Effector CD8-positive, alpha-beta T cell (primary cell): ENCODE measurements around the gene NKTR.
A peak's percentile ranks its signal among the peaks of the same experiment; 100 is the strongest.
"Not testable (repeated sequence)": the region's sequence is repeated elsewhere in the genome, so short reads cannot be mapped to it uniquely, and the experiment has no call there.

Experiments
- DNase-seq: peaks from one replicate; lab custom pipeline; 2025; lab: John Stamatoyannopoulos, UW

The NKTR gene

DNA sequence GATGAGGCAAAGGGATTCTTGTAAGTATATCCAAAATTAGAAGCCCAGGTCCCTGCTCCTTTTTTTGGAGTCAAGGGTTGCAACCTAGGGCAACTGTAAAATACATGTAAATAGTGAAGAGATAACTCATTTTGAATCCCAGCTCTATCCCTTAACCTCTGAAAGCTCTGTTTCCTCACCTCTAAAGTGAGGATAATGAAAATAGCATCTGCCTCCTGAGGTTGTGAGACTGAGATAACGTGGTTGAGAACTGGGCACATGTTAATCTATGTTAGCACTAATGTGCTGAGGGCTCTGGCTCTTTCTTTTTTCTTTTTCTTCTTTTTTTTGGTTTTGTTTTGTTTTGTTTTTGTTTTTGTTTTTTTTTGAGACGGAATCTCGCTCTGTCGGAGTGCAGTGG lies 4.8 kb upstream of the NKTR start:
- no peak for DNase-seq

DNA sequence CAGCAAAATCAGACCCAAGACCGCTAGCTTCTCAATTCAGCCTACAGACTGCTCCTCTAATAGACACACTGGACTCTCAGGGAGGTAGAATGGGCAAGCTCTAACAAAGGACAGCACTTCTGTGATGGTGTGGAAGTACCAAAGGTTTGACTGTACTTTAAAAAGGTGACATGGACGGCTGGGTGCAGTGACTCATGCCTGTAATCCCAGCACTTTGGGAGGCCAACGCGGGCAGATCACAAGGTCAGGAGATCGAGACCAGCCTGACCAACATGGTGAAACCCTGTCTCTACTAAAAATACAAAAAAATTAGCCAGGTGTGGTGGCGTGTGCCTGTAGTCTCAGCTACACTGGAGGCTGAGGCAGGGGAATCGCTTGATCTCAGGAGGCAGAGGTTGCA lies 3.4 kb upstream of the NKTR start:
- not testable (repeated sequence) for DNase-seq

DNA sequence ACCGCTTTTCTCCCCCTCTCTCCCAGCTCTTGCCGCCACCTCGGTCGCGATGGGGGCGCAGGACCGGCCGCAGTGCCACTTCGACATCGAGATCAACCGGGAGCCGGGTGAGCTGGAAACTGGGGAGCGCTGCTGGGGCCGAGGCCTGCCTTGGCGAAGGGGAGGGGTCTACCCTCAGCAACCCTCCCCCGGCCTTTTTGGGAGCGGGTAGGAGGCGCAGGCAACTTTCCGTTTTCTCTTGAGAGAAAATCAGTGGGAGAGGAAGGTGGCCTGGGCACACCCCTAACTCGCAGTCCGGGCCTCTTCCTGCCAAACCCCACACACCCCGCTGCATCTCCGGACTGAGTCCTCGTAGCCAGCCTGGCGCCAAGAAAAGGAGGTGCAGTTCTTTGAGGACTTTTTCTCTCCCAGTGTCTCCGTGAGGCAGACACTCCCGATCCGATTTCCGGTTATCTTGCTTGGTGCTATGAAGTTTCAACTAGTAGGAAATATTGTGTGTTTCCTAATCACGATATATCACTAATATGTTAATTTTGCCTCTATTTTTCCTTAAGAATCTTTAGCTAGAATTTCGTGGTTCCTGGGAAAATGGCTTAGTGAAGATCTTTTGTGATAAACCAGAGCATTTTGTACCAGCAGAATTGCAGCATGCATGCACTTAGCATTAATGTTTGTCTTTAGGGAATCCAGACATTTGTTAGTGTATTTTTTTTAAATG lies 631 bp downstream of the NKTR start:
- peak; percentile 54 for DNase-seq

DNA sequence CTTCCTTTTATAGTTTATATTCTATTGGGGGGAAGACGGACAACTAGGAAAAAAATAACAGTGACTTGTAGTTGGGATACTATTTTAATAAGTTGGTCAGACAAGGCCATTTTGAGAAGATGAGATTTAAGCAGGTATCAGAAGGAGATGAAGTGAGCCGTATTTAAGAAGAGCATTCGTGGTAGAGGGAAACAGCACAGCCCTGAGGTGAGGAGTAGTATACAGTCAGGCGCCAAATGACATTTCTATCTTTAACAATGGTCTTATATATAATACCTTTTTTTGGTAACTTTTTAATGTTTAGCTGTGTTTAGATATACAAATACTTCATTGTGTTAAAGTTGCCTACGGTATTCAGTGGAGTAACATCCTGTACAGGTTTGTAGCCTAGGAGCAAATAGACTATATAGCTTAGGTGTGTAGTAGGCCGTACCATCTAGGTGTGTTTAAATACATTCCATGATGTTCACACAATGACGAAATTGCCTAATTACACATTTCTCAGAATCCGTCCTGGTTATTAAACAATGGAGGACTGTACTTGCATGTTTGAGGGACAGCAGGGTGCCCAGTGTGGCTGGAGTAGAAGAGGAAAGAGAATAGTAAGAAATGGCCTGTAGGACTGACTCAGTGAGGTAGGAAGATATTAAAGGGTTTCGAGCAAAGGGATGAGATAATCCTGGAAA lies 1.6 kb downstream of the NKTR start:
- DNase-seq, result no peak

DNA sequence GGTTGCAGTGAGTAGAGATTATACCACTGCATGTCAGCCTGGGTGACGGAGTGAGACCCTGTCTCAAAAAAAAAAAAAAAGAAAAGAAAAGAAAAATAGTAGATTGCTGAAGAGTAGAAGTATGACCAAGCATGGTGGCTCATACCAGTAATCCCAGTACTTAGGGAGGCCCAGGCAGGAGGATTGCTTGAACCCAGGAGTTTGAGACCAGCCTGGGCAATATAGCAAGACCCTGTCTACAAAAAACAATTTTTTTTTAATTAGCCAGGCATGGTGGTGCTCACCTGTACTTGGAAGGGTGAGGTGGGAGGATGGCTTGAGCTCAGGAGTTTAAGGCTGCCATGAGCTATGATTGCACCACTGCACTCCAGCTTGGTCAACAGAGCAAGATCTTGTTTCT lies 2.5 kb downstream of the NKTR start:
- DNase-seq, result no peak

DNA sequence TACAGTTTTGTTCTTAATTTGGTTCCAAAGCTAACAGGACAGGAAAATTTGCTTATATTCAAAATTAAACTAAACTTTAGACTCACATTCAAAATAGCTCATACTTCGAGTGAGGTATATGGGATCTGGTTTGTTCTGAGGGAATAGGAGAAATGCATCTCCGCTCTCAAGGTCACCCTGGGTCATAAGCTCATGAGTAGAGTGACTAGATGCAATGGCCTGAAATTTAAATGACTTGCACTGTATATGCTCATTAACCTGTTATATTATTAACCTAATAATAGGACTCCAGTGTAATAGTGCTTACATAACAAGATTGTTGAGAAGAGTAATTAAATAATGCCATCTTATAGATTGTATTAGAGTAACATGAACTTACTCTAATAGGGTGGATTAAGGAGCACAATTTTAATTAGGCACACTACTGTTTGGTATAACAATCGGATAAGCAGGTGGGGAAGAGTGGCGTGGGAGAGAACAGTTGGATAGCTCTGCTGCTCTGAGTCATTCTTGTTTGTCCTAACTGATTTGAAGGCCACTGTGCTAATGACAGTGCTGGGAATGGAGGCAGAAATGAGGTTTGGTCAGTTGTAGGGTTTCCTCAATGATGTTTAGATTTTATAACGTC lies 5.2 kb downstream of the NKTR start:
- no peak for DNase-seq

DNA sequence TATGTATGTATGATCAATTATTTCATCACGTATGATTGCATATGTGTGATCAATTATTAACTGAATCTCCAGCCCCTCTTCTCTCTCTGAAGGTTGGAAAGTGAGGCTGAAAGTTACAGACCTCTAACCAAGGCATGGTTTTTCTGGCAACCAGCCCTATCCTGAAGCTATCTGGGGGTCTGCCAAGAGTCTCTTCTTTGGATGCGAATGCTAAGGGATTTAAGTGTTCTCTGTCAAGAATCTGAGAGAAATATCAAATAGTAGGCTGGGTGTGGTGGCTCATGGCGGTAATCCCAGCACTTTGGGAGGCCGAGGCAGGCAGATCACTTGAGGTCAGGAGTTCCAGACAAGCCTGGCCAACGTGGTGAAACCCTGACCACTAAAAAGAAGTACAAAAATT lies 8.1 kb downstream of the NKTR start:
- DNase-seq, result no peak

DNA sequence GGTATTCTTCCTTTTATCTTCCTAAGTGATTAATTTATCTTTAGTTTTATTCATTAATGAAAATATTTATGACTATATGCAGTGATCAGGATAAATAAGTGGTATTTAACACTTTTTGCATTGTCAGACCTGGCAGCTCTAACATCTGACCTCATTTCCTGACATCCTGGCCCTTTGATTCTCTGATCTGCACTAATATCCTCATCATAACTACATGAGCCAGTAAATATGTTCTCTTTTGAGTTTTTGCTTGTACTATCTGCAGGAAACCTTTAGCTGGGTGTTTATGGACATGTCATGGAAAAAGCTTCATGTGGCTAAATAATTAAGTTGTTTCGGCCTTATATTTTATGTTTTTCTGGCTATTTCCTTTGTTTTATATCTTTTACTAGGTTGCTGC lies 10.5 kb downstream of the NKTR start:
- DNase-seq, result no peak

DNA sequence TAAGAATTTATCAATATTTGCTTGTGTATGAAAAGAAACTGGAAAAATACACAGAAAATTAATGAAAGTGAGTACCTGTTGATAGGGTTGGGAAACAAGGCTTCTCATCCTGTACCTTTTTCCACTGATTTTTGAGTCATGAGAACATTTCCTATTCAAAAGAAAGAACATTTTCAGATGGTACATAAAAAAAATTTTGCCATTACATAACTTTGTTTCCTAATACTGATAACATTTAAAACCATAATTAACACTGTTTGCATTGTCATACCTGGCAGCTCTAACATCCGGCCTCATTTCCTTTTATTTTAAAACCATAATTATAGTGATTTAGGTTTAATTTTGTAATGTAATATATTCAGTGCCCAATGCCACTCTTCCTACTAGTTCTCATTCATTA lies 11.7 kb downstream of the NKTR start:
- no peak for DNase-seq

DNA sequence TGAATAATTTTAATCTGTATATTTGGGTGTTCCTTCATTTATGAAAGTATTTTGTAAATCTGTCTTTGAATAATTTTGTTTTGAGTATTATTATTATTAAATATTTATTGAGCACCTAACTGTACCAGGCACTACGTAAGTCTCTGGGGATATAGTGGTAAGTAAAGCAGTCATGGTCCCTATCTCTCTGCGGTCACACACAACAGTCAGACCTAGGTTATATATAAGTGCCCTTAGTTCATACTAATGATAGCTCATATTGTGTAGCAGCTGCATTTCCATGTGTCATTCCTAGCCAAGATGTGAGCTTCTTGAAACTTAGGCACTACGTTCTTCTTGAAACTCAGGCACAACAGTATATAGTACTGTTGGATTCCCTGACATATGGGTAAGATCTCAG lies 12.4 kb downstream of the NKTR start:
- no peak for DNase-seq

DNA sequence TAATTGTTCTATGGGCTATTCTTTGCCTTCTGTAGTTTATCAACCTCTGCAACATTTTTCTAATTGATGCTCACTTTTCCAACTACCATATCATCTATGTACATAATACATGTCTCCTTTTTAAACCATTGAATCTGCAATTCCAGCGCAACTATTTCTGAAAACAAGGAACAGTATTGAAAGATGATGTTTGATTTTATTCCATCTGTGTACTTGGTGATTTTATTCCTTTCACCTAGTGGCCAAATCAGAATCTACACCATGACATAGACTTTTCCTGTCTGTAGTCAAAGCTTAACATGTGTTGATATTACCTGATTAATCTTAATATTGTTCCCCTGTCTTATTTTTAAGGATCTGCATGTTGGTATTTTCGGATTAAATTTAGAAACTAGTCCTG lies 13.0 kb downstream of the NKTR start:
- no peak for DNase-seq

DNA sequence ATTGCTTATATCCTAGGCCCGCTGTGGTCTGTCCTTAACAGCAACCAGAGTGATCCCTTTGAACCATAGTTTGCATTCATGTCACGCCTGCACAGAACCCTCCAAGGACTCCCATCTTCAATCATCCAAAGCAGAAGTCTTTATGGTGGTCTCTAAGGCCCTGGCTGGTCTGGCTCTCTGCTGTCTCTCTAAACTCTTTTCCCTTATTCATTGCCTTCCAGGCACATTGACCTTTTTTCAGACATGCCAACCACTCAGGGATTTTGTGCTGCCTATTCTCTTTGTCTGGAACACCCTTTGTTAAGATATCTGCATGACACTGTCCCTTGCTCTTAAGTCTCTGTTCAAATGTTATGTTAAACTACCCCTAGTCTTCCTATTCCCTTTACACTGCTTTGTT lies 31.1 kb downstream of the NKTR start:
- no peak for DNase-seq

DNA sequence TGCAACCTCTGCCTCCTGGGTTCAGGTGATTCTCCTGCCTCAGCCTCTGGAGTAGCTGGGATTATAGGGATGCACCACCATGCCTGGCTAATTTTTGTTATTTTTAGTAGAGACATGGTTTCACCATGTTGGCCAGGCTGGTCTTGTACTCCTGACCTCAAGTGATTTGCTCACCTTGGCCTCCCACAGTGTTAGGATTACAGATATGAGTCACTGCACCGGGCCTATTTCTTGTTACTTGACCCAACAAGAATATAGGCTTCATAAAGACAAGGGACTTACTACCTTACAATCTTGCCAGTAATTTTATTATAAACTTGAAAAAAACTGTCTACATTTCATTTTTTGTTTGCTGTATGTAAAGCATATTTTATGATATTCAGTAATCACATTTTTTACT lies 31.7 kb downstream of the NKTR start:
- no peak for DNase-seq

DNA sequence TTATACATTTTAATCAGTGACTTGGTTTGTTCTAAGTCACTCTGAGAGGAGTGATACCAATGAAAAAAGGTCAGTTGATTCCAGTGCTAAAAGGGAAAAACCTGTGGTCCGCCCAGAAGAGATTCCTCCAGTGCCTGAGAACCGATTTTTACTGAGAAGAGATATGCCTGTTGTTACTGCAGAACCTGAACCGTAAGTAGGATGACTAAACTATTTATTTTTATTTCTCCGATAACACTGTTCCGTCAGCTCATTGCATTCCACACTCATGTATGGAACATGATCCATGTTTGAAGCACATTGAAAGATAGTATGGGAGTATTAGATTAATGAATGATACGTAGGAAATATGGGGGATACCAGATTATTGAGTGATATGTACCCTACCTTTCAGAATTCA lies 33.1 kb downstream of the NKTR start:
- DNase-seq, result no peak

DNA sequence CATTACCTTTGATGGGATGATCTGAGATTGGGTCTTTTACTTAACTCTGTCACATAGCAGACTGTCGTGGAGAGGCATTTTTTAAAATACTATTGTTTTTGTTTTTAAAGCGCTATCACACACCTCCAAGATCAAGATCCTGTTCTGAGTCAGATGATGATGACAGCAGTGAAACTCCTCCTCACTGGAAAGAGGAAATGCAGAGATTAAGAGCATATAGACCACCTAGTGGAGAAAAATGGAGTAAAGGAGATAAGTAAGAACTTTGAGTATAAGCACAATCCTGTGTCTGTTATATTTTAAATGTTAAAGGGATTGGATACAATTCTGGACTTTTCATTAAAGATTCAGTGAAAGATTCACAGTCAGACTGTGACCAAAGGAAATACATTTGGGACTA lies 34.6 kb downstream of the NKTR start:
- DNase-seq, result no peak

DNA sequence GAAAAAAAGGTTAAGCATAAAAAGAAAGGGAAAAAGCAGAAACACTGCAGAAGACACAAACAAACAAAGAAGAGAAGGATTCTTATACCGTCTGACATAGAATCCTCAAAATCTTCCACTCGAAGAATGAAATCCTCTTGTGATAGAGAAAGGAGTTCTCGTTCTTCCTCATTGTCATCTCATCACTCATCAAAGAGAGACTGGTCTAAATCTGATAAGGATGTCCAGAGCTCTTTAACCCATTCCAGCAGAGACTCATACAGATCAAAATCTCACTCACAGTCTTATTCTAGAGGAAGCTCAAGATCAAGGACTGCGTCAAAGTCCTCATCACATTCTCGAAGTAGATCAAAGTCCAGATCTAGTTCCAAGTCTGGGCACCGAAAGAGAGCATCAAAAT lies 36.5 kb downstream of the NKTR start:
- DNase-seq, result no peak

DNA sequence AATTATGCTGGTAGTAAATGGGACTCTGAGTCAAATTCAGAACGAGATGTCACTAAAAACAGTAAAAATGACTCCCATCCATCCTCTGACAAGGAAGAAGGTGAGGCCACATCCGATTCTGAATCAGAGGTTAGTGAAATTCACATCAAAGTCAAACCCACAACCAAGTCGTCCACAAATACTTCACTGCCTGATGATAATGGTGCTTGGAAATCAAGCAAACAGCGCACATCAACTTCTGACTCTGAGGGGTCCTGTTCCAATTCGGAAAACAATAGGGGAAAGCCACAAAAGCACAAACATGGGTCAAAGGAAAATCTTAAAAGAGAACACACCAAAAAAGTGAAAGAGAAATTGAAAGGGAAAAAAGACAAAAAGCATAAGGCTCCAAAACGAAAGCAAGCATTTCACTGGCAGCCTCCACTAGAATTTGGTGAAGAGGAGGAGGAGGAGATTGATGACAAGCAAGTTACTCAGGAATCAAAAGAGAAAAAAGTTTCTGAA lies 37.9 kb downstream of the NKTR start:
- DNase-seq, result no peak

DNA sequence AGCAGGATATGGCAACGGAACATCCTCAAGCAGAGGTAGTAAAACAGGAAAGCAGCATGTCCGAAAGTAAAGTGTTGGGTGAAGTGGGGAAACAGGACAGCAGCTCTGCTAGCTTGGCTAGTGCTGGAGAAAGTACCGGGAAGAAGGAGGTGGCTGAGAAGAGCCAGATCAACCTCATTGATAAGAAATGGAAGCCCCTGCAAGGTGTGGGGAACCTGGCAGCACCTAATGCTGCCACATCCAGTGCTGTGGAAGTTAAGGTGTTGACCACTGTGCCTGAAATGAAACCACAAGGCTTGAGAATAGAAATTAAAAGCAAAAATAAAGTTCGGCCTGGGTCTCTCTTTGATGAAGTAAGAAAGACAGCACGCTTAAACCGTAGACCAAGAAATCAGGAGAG lies 38.7 kb downstream of the NKTR start:
- no peak for DNase-seq

DNA sequence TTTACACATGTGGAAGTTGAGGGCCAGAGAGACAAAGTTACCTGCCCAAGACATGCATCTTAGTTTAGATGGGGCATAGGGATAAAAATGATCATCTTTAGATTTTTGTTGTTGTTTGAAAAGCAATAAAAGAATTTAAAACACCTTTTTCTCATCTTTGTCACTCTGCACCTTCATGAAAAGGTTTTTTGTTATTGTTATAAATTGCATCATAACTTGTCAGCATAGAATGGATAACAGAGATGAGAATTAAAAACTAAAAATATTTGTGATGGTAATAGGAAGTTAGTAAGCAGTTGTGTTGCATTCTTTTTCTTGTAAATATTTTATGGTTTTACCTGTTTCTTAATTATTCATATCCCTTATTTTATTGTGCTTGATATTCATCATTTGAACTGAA lies 39.6 kb downstream of the NKTR start:
- DNase-seq, result no peak

DNA sequence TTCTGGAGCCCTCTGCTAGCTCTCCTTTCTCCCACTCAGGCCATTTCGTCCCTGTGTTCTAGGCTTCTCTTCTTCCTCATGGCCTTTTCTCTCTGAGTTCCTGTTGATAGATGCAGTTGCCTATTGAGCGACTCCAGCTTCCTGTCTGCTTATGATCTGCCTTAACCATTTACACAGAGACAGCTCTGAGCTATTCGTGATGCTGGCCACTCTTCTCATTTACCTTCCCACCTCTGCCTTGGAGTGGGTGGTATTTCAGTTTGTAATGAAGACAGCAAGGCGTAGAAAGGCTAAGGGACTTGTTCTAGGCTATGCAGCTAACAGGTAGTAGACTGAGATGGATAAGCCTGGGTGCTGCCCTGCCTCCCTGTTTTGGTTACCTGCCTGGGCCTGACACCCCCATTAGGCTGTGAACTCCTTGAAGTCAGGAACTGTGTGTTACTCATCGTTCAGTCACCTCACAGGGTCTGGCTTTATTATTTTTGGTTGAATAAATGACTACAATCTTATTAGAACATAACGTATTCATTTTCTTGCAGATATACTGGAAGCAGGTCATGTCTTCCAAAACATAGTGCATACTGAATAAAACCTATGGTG lies 40.4 kb downstream of the NKTR start:
- no peak for DNase-seq

DNA sequence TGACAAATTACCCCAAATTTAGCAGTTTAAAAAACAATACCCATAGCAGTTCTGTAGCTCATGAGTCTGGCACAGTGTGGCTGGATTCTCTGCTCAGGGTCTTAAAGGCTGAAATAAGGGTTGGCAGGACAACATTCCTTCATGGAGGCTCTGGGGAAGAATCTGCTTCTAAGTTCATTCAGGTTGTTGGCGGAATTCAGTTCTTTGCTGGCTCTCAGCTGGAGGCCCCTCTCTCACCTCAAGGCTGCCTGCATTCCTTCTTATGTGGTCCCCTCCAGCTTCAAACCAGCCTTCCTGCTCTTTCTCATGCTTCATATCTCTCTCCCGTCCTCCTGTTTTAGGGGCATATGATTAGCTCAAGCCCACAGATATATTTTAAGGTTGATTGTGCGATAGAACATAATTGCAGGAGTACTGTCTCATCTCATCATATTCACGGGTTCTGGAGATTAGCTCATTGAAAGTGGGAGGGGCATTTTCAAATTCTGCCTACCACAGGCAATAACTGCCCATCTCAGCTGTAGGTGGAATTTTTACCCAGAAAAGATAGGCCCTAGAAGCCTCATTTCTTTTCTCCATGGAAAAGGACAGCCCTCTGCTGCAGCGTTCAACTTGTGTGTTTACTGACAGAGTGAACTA lies 47.5 kb downstream of the NKTR start:
- DNase-seq, result no peak

DNA sequence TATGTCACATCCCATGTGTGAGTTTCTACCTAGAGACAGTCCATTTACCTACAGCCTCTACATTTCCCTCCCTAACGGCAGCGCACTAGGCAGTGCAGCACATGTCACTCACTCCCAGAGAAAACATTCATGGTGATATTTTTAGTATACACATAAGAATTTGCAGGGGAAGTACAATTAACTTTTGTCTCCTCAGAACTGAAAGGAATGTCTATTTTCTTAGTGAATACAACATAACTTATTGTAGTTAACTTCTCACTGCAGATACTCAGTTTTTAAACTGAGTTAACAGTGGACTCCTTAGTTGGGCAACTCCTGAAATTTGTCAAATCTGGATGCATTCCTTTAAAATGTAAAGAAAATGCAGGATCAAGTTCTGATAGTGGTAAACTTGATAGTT lies 48.5 kb downstream of the NKTR start:
- no peak for DNase-seq
